ENCODE data around the gene OPN4. TPM values are rescaled to one million over a fixed set of nuclear protein-coding genes. Genes with fewer than 3 reads are reported as not detected.

Gene OPN4
- total and polyA plus RNA-seq, 2 donors (not counting 3 experiments of a cell fraction or from before 2014, with no cell fraction given), result not detected

DNA sequence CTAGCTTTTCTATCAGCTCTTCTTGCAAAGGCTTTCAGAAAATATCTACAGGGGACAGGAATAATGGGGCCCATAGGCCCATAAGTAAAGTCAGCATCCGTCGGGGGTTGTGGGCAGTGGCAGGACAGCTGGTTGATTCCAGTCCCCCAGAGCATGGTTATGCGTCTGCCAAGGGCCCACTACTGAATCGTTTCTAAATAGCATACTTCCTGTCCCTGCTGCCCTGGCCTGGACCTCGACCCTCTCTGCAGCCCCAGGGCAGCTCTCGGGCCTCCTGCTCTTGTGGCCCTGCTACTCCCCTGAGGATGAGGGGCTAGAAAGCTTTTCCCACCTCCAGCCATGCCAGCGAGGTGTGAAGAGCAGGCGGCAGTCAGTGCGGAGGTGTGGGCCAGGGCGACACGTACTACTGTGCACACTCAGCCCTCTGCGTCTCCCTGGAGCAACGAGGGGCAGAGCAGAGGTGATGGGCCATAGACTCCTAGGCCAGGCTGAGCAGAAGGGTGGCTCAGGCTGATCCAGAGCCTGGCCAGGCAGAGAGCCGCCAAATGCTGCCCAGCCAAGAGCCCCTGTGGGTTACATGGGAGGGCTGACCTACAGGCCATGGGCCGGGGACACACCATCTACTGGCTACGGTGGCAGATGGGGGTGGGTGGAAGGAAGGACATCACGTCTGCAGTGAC, 4.7 kb upstream of the OPN4 start:
- no peaks in the 10 kb centered on the region for H3K27me3 ChIP-seq (ENCODE audit: control insufficient read depth in 2 of 2, insufficient read depth in 2 of 2, low read length in 2 of 2)
- DNase-seq (ENCODE audit: low read depth, low spot score) (no peak), FAIRE-seq (no peak)
- POLR2A ChIA-PET, result no interaction called here
- dilution Hi-C loops (cut with MboI; ENCODE audit: extremely low pct_ligation_motif_present, low sequenced_read_pairs) (no loop called here), intact Hi-C loops (cut with micrococcal nuclease) (no loop called here)
- H4K20me1 ChIP-seq (replicated peaks; ENCODE audit: control insufficient read depth, extremely low read depth, insufficient read depth, low read length), result no peaks in the 10 kb centered on the region
- TF ChIP-seq FOS (IDR thresholded peaks at IDR 0.05; ENCODE audit: borderline replicate concordance, insufficient read depth, low read length) (no peak), EZH2 (IDR thresholded peaks at IDR 0.05; ENCODE audit: borderline replicate concordance, low read depth, low read length, severe bottlenecking) (no peak), MYC (IDR thresholded peaks at IDR 0.05; ENCODE audit: low read depth, low read length) (no peak), POLR2A (IDR thresholded peaks at IDR 0.05; ENCODE audit: low read depth, low read length) (no peak), MAX (IDR thresholded peaks at IDR 0.05; ENCODE audit: insufficient read depth, insufficient read length) (no peak)
- no peak overlapping the region for H3K4me3 ChIP-seq (replicated peaks in 1 of 3; ENCODE audit: insufficient read depth in 1 of 3, low read depth in 1 of 3, low read length in 3 of 3)
- no peak overlapping the region for H2AFZ ChIP-seq (ENCODE audit: low read depth, low read length)
- H3K4me1 ChIP-seq (ENCODE audit: control insufficient read depth, extremely low read depth, insufficient read depth, low read length), result no peaks in the 10 kb centered on the region
- H3K36me3 ChIP-seq (ENCODE audit: control insufficient read depth in 2 of 2, extremely low read depth in 1 of 2, insufficient read depth in 2 of 2, low read length in 2 of 2), result no peaks in the 10 kb centered on the region
- H3K9me1 ChIP-seq (replicated peaks; ENCODE audit: control insufficient read depth, extremely low read depth, insufficient read depth, low read length), result no peaks in the 10 kb centered on the region
- H3K9ac ChIP-seq (replicated peaks; ENCODE audit: extremely low read depth, insufficient read depth, low read length), result no peak overlapping the region
- H3K79me2 ChIP-seq (ENCODE audit: control insufficient read depth, insufficient read depth, low read length), result no peaks in the 10 kb centered on the region
- no TSS peak for BruUV-seq (replicated peaks)
- H3K27ac ChIP-seq (ENCODE audit: insufficient read depth, low read depth, low read length), result no peak overlapping the region
- H3K4me2 ChIP-seq (ENCODE audit: insufficient read depth, low read length), result no peak overlapping the region
- no peaks in the 10 kb centered on the region for H3K9me3 ChIP-seq (replicated peaks; ENCODE audit: control insufficient read depth, insufficient read depth, low read length)
- CTCF ChIA-PET, result no interaction called here

- intact Hi-C loops (cut with micrococcal nuclease) (no loop called here), dilution Hi-C loops (cut with MboI; ENCODE audit: extremely low pct_ligation_motif_present, low sequenced_read_pairs) (no loop called here)
- Histone ChIP-seq H3K9me1 (replicated peaks; ENCODE audit: control insufficient read depth, extremely low read depth, insufficient read depth, low read length) (no peaks in the 10 kb centered on the region), H3K27ac (ENCODE audit: insufficient read depth, low read depth, low read length) (no peak overlapping the region), H3K27me3 (ENCODE audit: control insufficient read depth in 2 of 2, insufficient read depth in 2 of 2, low read length in 2 of 2) (no peaks in the 10 kb centered on the region), H3K4me2 (ENCODE audit: insufficient read depth, low read length) (no peak overlapping the region), H3K9ac (replicated peaks; ENCODE audit: extremely low read depth, insufficient read depth, low read length) (no peak overlapping the region), H3K4me3 (replicated peaks in 1 of 3; ENCODE audit: insufficient read depth in 1 of 3, low read depth in 1 of 3, low read length in 3 of 3) (no peak overlapping the region), H4K20me1 (replicated peaks; ENCODE audit: control insufficient read depth, extremely low read depth, insufficient read depth, low read length) (no peaks in the 10 kb centered on the region), H2AFZ (ENCODE audit: low read depth, low read length) (no peak overlapping the region), H3K36me3 (ENCODE audit: control insufficient read depth in 2 of 2, extremely low read depth in 1 of 2, insufficient read depth in 2 of 2, low read length in 2 of 2) (no peaks in the 10 kb centered on the region), H3K4me1 (ENCODE audit: control insufficient read depth, extremely low read depth, insufficient read depth, low read length) (no peaks in the 10 kb centered on the region), H3K9me3 (replicated peaks; ENCODE audit: control insufficient read depth, insufficient read depth, low read length) (no peaks in the 10 kb centered on the region), H3K79me2 (ENCODE audit: control insufficient read depth, insufficient read depth, low read length) (no peaks in the 10 kb centered on the region)
- POLR2A ChIA-PET, result no interaction called here
- no TSS peak for BruUV-seq (replicated peaks)
- CTCF ChIA-PET, result no interaction called here
- no peak for DNase-seq (ENCODE audit: low read depth, low spot score)
- no peak for TF ChIP-seq EZH2 (IDR thresholded peaks at IDR 0.05; ENCODE audit: borderline replicate concordance, low read depth, low read length, severe bottlenecking)
- no peak for TF ChIP-seq POLR2A (IDR thresholded peaks at IDR 0.05; ENCODE audit: low read depth, low read length)
- FAIRE-seq, result no peak
Observed at GRCh38 chr10:86650151-86650550, 4.2 kb upstream of the OPN4 start.

All from endothelial cell of umbilical vein (primary cell).